Ovary (tissue), 9 donors: Measurements from ENCODE around the gene PPFIA2. TPM values are rescaled to one million over a fixed set of nuclear protein-coding genes. Genes with fewer than 3 reads are reported as not detected.

Experiments used
- DNase-seq, 5 donors: peaks; one replicate each; pipeline ENCODE4 v3.0.0-alpha.2; 2019 to 2020
- H3K27ac ChIP-seq, 2 donors: fragments of 200-600 bp; one replicate each; pipeline versions ENCODE4 v1.5.1 to v1.8.0; 2019 to 2022
- H3K27me3 ChIP-seq: fragments of 200-600 bp; one replicate; pipeline ENCODE4 v1.8.0; 2022
- H3K36me3 ChIP-seq: fragments of 200-600 bp; sonication (generic); one replicate; pipeline ENCODE4 v1.5.1; 2019
- H3K4me1 ChIP-seq: one replicate; pipeline ENCODE4 v1.8.1; 2013; ENCODE audit warnings: mild to moderate bottlenecking, moderate library complexity; ENCODE audit not compliant: insufficient read depth
- H3K4me3 ChIP-seq: fragments of 200-600 bp; sonication (generic); one replicate; pipeline ENCODE4 v1.5.1; 2017
- H3K9me3 ChIP-seq, 2 donors: fragments of 200-600 bp in 1 of 2; sonication (generic) in 1 of 2; one replicate each; pipeline versions ENCODE4 v1.5.1 to v1.8.1; 2013 to 2019; ENCODE audit warnings: mild to moderate bottlenecking in 1 of 2, moderate library complexity in 1 of 2
- EP300 ChIP-seq: sonication (generic); formaldehyde crosslinking; IDR thresholded peaks from one replicate; pipeline ENCODE4 v1.6.1; 2017; ENCODE audit warnings: antibody characterized with exemption
- POLR2A ChIP-seq: fragments of 450-650 bp; IDR thresholded peaks from one replicate; pipeline ENCODE4 v1.6.1; 2017; ENCODE audit warnings: antibody characterized with exemption, mild to moderate bottlenecking, moderate library complexity
- WGBS, 3 donors: extraction: QIAGEN DNeasy Blood & Tissue Kit in 1 of 3; methylation state at CpG; one replicate each; pipeline versions ENCODE4 v1.1.5 to v1.1.7; 2013 to 2017; 5-methylcytosine and 5-hydroxymethylcytosine counted together
- intact Hi-C, 4 donors: fragments of 100-400 bp; cut with DNase I; formaldehyde crosslinking; loops; one replicate each; pipeline versions ENCODE4 v1.11.0 to v1.15.1; 2022 to 2023
- polyA plus RNA-seq, 2 donors: library from polyadenylated mRNA; stranded (reverse); fragments of 200-250 nt in 1 of 2; fragments of 350-450 nt in 1 of 2; fragmentation: Illumina TruSeq in 1 of 2; extraction: RNeasy Lipid Tissue Mini Kit (QIAGEN cat#74804) in 1 of 2; gene quantifications; one replicate each; pipeline ENCODE4 v1.2.3, GENCODE V29; 2013 to 2014
- total RNA-seq, 7 donors: library from RNA; depleted of rRNA in 2 of 7; stranded (reverse); fragments of >200 nt in 2 of 7; fragmentation: NEBNext Ultra II Directional in 3 of 7; extraction: Animal tissue kit (Norgen Biotek cat#: 25700) in 3 of 7; gene quantifications; one replicate each; pipeline versions ENCODE4 v1.1.0 to v1.2.4, GENCODE V29; 2016 to 2023
- TF ChIP-seq, protein P1 (sequence below), 3 donors: fragments of 450-650 bp in 2 of 3; fragments of 200-600 bp in 1 of 3; IDR thresholded peaks; one replicate each; pipeline versions ENCODE4 v1.5.1 to v1.8.0; 2016 to 2022; ENCODE audit warnings: antibody characterized with exemption in 3 of 3, mild to moderate bottlenecking in 1 of 3
- donor health status: DM: no; HTN: no; CAD: no; lungs with moderate emphysema.
- donor health status: DM: no; HTN: no; CAD: no.
- donor health status: Bipolar disorder and iron deficiency.
- donor health status: DM: yes; HTN: yes; CAD: no.
- donor health status: DM: no; HTN: no; CAD: no.
- donor health status: DM: yes; HTN: yes; CAD: no.

PPFIA2 gene
- total and polyA plus RNA-seq, 9 donors, result 0.99 to 8.3 (median 3.4) TPM

DNA sequence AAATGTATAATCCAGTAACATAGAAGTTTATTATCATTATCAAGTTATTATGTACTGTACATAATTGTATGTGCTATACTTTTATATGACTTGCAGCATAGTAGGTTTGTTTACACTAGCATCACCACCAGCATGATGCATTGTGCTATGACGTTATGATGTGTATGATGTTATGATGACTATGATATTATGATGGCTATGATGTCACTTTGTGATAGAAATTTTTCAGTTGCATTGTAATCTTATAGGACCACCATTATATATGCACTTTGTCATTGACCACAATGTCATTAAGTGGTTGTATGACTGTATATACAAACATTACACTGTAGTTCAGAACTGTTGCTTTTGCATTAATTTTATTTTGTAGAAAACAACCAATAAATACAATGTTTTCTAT is 173.4 kb downstream of the PPFIA2 start:
- H3K9me3 ChIP-seq, result no peaks in the 10 kb centered on the region
- no peaks in the 10 kb centered on the region for H3K27me3 ChIP-seq
- no peak for DNase-seq
- 57 to 80% (median 65%) methylated on average over 1 of the region's 1 CpG for WGBS, 3 donors
- intact Hi-C loops, result no loop called here
- TF ChIP-seq, protein P1, sequence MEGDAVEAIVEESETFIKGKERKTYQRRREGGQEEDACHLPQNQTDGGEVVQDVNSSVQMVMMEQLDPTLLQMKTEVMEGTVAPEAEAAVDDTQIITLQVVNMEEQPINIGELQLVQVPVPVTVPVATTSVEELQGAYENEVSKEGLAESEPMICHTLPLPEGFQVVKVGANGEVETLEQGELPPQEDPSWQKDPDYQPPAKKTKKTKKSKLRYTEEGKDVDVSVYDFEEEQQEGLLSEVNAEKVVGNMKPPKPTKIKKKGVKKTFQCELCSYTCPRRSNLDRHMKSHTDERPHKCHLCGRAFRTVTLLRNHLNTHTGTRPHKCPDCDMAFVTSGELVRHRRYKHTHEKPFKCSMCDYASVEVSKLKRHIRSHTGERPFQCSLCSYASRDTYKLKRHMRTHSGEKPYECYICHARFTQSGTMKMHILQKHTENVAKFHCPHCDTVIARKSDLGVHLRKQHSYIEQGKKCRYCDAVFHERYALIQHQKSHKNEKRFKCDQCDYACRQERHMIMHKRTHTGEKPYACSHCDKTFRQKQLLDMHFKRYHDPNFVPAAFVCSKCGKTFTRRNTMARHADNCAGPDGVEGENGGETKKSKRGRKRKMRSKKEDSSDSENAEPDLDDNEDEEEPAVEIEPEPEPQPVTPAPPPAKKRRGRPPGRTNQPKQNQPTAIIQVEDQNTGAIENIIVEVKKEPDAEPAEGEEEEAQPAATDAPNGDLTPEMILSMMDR (IDR thresholded peaks at IDR 0.05), result no peak
- TF ChIP-seq POLR2A (no peak), EP300 (no peak)
- no peaks in the 10 kb centered on the region for H3K36me3 ChIP-seq
- no peak overlapping the region for H3K4me3 ChIP-seq
- H3K4me1 ChIP-seq, result no peaks in the 10 kb centered on the region
- no peak overlapping the region for H3K27ac ChIP-seq

DNA sequence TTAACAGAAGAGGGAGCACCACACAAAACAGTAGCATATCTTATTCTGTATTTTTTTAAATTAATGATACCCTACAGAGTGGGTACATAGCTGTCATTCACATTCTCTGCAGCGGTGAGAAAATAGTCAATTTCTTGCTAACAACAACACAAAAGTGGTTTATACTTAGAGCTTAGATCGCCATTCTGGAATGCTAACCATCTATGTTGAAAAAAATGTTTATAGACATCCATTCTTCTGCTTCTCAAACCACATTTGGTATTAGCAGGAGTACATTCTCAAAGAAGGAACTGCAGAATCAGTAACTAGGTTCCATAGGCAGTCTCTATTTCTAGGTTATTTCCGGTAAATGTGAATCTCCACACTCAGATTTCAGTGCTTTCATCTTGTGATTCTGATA is 185.9 kb downstream of the PPFIA2 start:
- Histone ChIP-seq H3K27ac (no peak overlapping the region), H3K4me1 (no peaks in the 10 kb centered on the region), H3K9me3 (no peaks in the 10 kb centered on the region), H3K4me3 (no peak overlapping the region), H3K36me3 (no peaks in the 10 kb centered on the region), H3K27me3 (no peaks in the 10 kb centered on the region)
- intact Hi-C loops, result no loop called here
- no peak for TF ChIP-seq POLR2A
- 47 to 65% (median 48%) methylated on average over 3 of the region's 3 CpGs for WGBS, 3 donors
- DNase-seq, result no peak

DNA sequence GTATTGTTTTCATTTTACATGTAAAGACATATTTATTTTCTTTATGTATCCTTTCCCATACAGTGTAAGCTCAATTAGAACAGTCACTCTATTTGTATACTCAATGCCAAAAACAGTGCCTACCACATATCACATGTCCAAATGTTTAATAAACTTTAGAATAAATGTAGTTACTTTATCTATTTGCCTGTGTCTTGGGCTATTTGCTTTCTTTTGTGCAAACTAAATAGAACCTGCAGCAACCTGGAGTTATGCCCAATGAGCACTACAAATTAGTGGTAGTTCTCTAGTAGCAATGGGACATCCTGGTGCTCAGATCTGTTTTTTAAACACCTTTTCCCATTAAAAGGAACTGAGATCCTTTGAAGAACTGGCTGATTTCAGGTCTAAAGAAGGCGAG is 186.7 kb downstream of the PPFIA2 start:
- no peak for DNase-seq
- intact Hi-C loops, result no loop called here
- WGBS, 3 donors, result 79 to 85% (median 79%) methylated on average over 1 of the region's 1 CpG

DNA sequence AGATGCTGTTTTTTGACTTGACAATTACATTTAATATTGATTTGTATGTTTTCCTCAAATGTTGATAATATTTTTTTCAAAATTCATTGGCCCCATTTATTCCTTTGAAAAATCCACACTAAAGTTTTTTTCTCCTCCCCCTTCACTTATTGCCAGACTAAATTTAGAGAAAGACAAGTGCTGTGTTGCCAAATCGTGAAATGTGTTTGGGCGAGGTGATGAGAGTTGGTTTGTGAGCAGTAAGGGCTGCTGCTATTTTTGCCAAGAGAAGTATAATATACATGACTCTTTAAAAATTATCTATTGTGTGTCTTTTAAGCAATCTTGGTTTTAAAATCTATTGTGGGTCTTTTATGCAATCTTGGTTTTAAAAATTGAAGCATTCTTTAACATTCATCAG is 188.9 kb downstream of the PPFIA2 start:
- intact Hi-C loops, result no loop called here
- H3K4me1 ChIP-seq, result no peaks in the 10 kb centered on the region
- H3K27ac ChIP-seq, result no peak overlapping the region
- TF ChIP-seq, protein P1 (IDR thresholded peaks at IDR 0.05), result no peak
- no peak for TF ChIP-seq EP300
- TF ChIP-seq POLR2A, result no peak
- DNase-seq, result no peak
- no peak overlapping the region for H3K4me3 ChIP-seq
- H3K9me3 ChIP-seq, result no peaks in the 10 kb centered on the region
- H3K27me3 ChIP-seq, result no peaks in the 10 kb centered on the region
- no peaks in the 10 kb centered on the region for H3K36me3 ChIP-seq
- WGBS, 3 donors, result 84 to 86% (median 84%) methylated on average over 2 of the region's 2 CpGs

More for the DNA sequence above, 186.7 kb downstream of the PPFIA2 start:
- Histone ChIP-seq H3K4me1 (no peaks in the 10 kb centered on the region), H3K9me3 (no peaks in the 10 kb centered on the region), H3K27ac (no peak overlapping the region), H3K27me3 (no peaks in the 10 kb centered on the region), H3K4me3 (no peak overlapping the region), H3K36me3 (no peaks in the 10 kb centered on the region)
- TF ChIP-seq POLR2A, result no peak

DNA sequence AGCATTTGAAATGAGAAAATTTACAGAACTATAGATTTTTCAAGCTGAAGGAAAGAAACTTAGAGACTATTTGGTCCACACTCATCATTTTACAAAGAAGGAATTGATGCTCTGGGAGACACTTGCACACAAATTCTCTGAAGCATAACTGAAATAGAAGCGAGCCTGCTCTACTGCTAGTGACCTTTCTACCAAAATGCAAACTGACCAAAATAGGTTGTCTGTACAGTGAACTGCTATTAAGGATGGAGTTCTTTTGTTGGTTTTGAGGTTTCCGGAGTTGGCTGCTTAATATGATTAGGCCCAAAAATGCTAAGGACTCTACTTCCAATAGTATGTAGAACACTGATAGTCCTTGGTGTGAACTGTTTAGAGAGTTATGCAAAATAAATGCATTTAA is 194.9 kb downstream of the PPFIA2 start:
- Histone ChIP-seq H3K4me1 (no peaks in the 10 kb centered on the region), H3K4me3 (no peak overlapping the region), H3K27ac (no peak overlapping the region), H3K9me3 (no peaks in the 10 kb centered on the region), H3K36me3 (no peaks in the 10 kb centered on the region), H3K27me3 (no peaks in the 10 kb centered on the region)
- no peak for TF ChIP-seq EP300
- no peak for TF ChIP-seq POLR2A
- TF ChIP-seq, protein P1 (IDR thresholded peaks at IDR 0.05), result no peak
- DNase-seq, result no peak
- 93 to 97% (median 95%) methylated on average over 2 of the region's 2 CpGs for WGBS, 3 donors
- intact Hi-C loops, result no loop called here

DNA sequence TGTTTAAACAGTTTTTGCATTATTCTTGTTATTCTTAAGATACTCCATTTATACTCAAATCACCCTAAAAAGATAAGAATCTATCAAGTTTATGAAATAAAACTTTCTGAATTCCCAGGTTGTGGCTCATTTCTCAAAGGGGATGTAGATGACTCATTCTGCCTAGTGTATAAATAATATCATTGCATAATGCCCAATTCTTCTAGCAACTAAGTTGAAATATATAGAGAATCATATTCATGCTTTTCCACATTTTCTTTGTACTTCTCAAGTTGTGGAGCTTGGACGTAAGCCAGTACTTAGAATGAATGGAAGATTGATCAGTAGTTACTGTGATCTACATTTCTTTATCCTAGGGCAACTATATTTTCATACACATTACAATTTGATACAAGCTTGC is 201.1 kb downstream of the PPFIA2 start:
- Histone ChIP-seq H3K9me3 (no peaks in the 10 kb centered on the region), H3K4me1 (no peaks in the 10 kb centered on the region), H3K4me3 (no peak overlapping the region), H3K27ac (no peak overlapping the region), H3K36me3 (no peaks in the 10 kb centered on the region), H3K27me3 (no peaks in the 10 kb centered on the region)
- intact Hi-C loops, result no loop called here
- no peak for DNase-seq
- TF ChIP-seq POLR2A, result no peak
- TF ChIP-seq EP300, result no peak
- TF ChIP-seq, protein P1 (IDR thresholded peaks at IDR 0.05), result no peak
- 81 to 93% (median 88%) methylated on average over 1 of the region's 1 CpG for WGBS, 3 donors
